NCI-H1417 (cell line): Measurements from ENCODE around the gene BACE1-AS.
"Not testable (repeated sequence)": the region's sequence is repeated elsewhere in the genome, so short reads cannot be mapped to it uniquely, and the experiment has no call there.

ENCODE experiments used
- DNase-seq, 3 experiments: peaks; one replicate each; lab custom pipeline; 2025; lab: John Stamatoyannopoulos, UW

Gene BACE1-AS

DNA sequence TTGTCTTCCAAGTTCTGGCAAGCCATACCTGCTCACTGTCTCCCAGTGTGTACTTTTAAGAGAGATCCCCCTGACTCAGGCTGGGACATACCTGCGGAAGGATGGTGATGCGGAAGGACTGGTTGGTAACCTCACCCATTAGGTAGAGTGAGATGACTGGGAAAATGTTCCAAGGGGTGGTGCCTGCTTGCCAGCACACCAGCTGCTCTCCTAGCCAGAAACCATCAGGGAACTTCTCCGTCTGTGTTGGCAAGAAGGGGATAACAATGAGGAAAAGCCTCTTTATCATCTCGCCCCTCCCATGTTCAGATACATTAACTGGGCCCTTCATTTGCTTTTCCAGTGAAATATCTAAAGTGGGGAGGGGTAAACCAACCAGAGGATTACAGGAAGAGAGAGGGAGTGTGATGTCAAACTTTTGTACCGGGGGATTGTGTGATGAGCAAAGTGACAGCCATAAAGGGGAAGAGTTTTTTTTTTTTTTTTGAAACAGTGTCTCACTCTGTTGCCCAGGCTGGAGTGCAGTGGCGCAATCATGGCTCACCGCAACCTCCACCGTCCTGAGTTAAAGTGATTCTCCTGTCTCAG lies at the start of gene BACE1-AS:
Gene BACE1-AS (plus strand): TSS at position 538 of the 588 bp plus-strand sequence.
- DNase-seq, result no peak

DNA sequence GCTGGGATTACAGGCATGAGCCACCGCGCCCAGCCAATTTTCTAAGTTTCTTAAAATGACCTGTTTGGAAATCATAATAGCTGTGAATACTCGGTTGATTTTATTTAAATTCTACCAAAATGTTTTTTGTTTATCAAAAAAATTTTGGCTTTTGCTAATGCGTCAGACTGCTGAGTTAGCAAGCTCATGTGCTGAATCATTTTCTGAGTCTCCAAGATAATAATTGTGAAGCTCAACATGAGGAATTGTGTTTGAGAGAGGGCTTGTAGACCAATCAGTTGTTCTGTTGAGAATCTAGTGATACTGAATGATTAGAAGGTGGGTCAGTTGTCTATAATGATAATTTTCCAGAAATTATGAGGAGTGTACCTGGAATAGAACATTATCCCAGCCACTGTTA lies 42.8 kb upstream of the BACE1-AS start:
- no peak for DNase-seq

DNA sequence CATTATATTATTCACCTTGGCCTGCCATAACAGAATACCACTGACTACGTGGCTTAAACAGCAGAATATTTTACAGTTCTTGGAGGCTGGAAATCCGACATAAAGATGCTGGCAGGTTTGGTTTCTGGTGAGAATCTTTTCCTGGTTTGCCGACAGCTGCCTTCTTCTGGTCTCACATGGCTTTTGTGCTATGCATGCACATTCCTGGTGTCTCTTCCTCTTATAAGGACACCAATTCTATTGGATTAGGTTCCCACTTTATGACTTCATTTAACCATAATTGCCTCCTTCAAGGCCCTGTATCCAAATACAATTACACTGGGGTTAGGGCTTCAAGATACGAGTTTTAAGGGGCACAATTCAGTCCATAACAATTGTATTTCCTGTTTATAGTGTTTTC lies 41.6 kb upstream of the BACE1-AS start:
- no peak for DNase-seq

DNA sequence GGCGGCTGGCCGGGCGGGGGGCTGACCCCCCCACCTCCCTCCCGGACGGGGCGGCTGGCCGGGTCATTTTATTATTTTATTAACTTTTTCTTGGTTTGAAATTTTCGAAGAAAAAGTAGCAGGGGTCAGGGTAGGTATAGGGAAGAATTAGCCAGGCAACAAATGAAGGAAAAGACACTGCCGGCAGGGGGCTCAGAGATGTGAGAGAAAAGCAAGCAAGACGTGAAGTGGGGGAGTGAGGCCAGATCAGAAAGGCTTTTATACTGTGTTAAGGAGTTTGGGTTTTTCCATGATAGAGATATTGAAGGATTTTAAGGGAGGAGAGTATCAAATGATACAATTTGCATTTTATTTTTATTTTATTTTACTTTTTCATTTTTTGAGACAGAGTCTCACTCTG lies 39.6 kb upstream of the BACE1-AS start:
- no peak for DNase-seq

GRCh38 chr11:117255966-117256365 lies 35.2 kb upstream of the BACE1-AS start:
- no peak for DNase-seq

DNA sequence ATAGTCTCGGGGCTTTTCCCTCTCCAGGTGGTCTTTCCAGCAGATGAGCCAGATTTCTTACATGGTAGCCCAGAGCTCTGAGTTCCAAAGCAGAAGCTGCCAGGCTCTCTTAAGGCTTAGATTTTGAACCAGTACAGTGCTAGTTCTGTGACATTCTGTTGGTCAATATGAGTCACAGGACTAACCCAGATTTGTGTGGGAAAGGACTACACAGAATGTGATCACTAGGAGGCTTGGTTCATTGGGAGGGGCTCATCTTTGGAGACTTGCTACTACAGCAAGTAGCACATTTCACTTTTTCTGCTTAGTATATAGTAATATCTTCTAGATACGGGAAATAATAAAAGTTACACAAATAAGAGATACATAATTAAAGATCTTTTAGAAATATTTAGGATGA lies 34.6 kb upstream of the BACE1-AS start:
- no peak for DNase-seq

- no peak for DNase-seq
Measured at GRCh38 chr11:117258576-117258975, 32.6 kb upstream of the BACE1-AS start.

- DNase-seq, result no peak
Measured at GRCh38 chr11:117259417-117259816, 31.7 kb upstream of the BACE1-AS start.

- DNase-seq, result not testable (repeated sequence)
Measured at GRCh38 chr11:117264624-117265323, 26.4 kb upstream of the BACE1-AS start.

GRCh38 chr11:117265745-117266144 lies 25.4 kb upstream of the BACE1-AS start:
- no peak for DNase-seq

GRCh38 chr11:117269856-117270255 lies 21.3 kb upstream of the BACE1-AS start:
- DNase-seq, result no peak

DNA sequence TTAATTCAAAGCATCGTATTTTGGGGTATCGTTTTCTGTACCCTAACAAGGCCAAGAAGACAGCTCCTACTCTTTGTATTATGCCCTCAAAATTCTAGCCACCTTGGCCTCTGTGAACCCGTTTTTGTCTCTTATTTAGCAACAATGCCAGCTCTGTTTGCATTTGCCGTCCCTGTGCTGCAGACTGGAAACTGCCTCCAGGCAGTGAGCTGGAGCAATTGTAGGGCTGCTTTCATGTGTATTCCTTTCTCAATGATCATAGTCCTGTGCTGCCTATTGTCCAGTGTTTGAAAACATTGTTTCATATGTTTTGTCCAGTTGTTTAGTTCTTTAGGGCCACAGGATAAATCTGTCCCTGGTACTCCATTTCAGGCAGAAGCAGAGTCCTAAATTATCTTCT lies 19.9 kb upstream of the BACE1-AS start:
- DNase-seq, result peak in 1 of 3 experiments; percentile 14

DNA sequence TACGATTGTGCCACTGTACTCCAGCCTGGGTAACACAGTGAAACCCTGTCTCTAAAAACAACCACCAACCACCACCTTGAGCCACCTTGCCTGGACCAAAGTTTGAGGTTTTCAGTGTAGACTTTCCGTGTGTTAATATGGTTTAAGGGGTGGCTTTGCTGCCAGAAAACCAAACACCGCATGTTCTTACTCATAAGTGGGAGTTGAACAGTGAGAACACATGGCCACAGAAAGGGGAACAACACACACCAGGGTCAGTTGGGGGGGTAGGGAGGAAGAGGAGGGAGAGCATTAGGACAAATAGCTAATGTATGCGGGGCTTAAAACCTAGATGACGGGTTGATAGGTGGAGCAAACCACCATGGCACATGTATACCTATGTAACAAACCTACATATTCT lies 19.0 kb upstream of the BACE1-AS start:
- DNase-seq, result not testable (repeated sequence)

DNA sequence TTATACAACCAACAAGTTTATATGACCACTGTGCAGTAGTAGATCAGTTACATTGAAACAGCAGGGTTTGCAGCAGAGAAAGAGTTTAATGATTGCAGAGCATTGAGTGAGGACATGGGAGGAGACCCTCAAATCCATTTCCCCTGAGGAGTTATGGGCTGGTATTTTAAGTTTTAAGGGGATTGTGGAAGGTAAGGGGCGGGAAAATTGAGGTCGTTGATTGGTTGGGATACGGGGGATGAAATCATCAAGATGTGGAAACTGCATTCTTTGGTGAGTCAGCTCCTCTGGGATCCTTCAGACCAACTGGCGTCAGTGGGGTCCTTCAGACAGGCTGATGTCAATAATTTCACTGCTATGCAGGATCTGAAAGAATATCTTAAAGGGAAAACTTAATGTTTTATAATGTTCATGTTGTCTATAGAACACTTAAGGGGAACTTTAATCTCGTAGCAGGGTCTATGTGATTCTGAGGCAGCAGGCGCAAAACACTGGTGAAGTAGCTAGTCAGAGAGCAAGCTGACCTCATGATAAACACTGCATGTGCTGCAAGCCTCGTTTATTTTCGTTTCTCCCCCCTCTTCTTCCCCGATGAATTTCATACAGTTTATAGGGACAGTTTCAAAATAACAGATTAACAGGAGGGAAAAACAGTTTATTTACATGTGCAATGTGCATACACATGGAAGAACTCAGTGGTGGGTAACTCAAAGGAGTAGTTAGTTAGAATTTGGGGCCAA lies 17.4 kb upstream of the BACE1-AS start:
- DNase-seq, result no peak

- no peak for DNase-seq
Measured at GRCh38 chr11:117278347-117278746, 12.8 kb upstream of the BACE1-AS start.

GRCh38 chr11:117279711-117280376 lies 11.3 kb upstream of the BACE1-AS start:
- DNase-seq, result no peak

GRCh38 chr11:117281159-117281558 lies 10.0 kb upstream of the BACE1-AS start:
- DNase-seq, result no peak

GRCh38 chr11:117281869-117282268 lies 9.3 kb upstream of the BACE1-AS start:
- no peak for DNase-seq

GRCh38 chr11:117282956-117283355 lies 8.2 kb upstream of the BACE1-AS start:
- DNase-seq, result no peak

GRCh38 chr11:117284053-117284452 lies 7.1 kb upstream of the BACE1-AS start:
- no peak for DNase-seq

DNA sequence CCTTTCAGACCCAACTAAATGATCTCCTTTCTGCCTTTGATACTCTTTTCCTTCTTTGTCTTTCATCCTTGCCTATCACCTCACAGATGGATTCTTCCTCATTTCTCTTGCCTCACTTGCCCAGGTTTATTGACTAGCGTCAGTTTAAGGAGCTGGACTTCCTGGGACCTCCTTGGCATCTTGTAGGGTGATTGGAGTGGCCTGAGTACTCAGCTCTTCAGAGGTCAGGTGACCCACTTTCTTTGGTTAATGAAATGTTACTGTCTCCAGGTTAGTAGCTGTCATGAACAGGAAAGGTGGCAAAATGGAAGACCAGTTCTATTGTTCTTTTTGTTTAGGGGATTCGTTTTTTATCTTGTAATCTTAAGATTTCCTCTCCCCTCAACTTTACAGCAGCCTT lies 4.6 kb upstream of the BACE1-AS start:
- no peak for DNase-seq

DNA sequence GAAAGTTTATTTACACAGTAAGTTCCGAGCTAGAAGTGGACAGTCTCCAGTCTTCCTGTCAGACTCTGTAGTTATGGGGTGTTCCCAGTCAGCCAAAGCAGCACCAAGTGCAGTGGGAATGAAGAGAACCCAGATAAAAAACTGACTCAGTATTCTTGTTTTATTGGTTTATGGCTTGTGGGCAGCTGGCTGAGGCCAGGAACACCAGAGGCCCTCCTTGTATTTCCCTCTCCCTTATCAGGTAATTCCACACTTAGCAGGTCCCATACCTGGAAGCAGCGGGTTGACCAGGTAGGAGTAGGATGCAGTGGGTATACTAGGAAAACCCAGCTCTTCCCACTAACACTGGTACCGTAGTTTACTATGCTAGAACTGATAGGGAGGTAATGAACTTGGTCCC lies 3.5 kb upstream of the BACE1-AS start:
- no peak for DNase-seq

DNA sequence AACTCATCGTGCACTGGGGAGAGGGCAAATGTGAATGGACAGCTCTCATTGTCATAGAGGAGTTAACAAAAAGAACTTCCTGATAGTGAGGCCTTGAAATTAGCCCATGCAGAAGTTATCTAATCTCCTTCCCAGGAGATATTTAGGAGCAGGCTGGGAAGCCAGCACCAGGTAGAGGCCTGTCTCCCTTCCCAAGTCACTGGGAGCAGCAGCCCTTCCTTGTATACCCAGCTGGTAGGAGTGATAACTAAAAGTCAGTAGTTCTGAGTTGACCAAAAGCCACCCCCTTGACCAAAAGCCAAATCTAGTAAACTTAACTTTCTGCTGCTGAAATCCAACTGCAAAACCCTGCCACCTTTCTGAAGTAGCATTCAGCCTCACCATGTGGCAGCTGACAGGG lies 1.4 kb upstream of the BACE1-AS start:
- no peak for DNase-seq
